ENCODE measurements around the gene SLC47A1. TPM values are rescaled to one million over a fixed set of nuclear protein-coding genes. Genes with fewer than 3 reads are reported as not detected.

Gene SLC47A1
- total RNA-seq, 2 experiments from 2014 or later, result 0.83 to 1.3 TPM

Other genes with a start within 250 kb of the SLC47A1 start
- gene B9D1, start 171.1 kb upstream of the SLC47A1 start, total RNA-seq, result 1 to 10 TPM; 7.2 to 7.6 TPM
- gene MAPK7, start 155.4 kb upstream of the SLC47A1 start, total RNA-seq, result 10 to 100 TPM; 15.4 to 17.2 TPM
- not detected for gene MFAP4, start 146.7 kb upstream of the SLC47A1 start, total RNA-seq
- under 1 TPM; 0.86 to 0.97 TPM for gene RNF112, start 122.6 kb upstream of the SLC47A1 start, total RNA-seq
- gene ALDH3A2, start 114.9 kb downstream of the SLC47A1 start, total RNA-seq, result 10 to 100 TPM; 27.3 to 35.7 TPM
- not detected for gene SLC47A2, start 182.7 kb downstream of the SLC47A1 start, total RNA-seq
- under 1 TPM in 1 of 2 experiments, not detected in 1; 0.14 TPM for gene ALDH3A1, start 214.4 kb downstream of the SLC47A1 start, total RNA-seq

Data from activated CD4-positive, alpha-beta memory T cell treated with anti-CD3 and anti-CD28 coated beads for 36 hours (primary cell).